K562 (cell line): ENCODE results near the gene VWA1. TPM values are rescaled to one million over a fixed set of nuclear protein-coding genes. Genes with fewer than 3 reads are reported as not detected.

Experiments
- CBX2 ChIP-seq: fragments of 200-600 bp; sonication (generic); IDR thresholded peaks from one replicate; pipeline ENCODE4 v1.6.1; 2012; ENCODE audit warnings: mild to moderate bottlenecking, low read length, inconsistent platforms; ENCODE audit not compliant: insufficient read depth, poor library complexity, severe bottlenecking
- CXXC5 ChIP-seq: fragments of 250-450 bp; sonication (Bioruptor Pico); IDR thresholded peaks from 2 replicates; pipeline ENCODE4 v1.8.0; 2022; ENCODE audit warnings: inconsistent platforms, mild to moderate bottlenecking, moderate library complexity
- ETV5 ChIP-seq: sonication (generic); formaldehyde crosslinking; IDR thresholded peaks from 2 replicates; pipeline ENCODE4 v1.4.0; 2020; ENCODE audit warnings: low read depth, mild to moderate bottlenecking, missing genetic modification reagents
- FOXA1 ChIP-seq: fragments of 450-650 bp; IDR thresholded peaks from 2 replicates; pipeline ENCODE4 v1.6.1; 2016; ENCODE audit warnings: mild to moderate bottlenecking, borderline replicate concordance
- HCFC1 ChIP-seq: IDR thresholded peaks from 2 replicates; pipeline ENCODE4 v1.6.1; 2012; ENCODE audit warnings: low read depth, low read length, improper control_type of control experiment
- HDAC3 ChIP-seq: fragments of 450-650 bp; IDR thresholded peaks from 2 replicates; pipeline ENCODE4 v1.6.1; 2018; ENCODE audit warnings: borderline replicate concordance, mild to moderate bottlenecking, moderate library complexity; ENCODE audit not compliant: partially characterized antibody
- HMGN3 ChIP-seq: IDR thresholded peaks from 2 replicates; pipeline ENCODE4 v1.6.1; 2011; ENCODE audit warnings: borderline replicate concordance, low read depth, mild to moderate bottlenecking, mixed read lengths, low read length; ENCODE audit not compliant: insufficient read length; ENCODE audit errors: extremely low read depth
- MEIS2 ChIP-seq: fragments of 450-650 bp; IDR thresholded peaks from 2 replicates; pipeline ENCODE4 v1.6.1; 2014; ENCODE audit warnings: mild to moderate bottlenecking; ENCODE audit not compliant: partially characterized antibody
- MXI1 ChIP-seq: IDR thresholded peaks from 2 replicates; pipeline ENCODE4 v1.6.1; 2011; ENCODE audit warnings: low read depth, mild to moderate bottlenecking, improper control_type of control experiment, low read length
- NR2C2 ChIP-seq, 2 experiments: fragments of 200-800 bp in 1 of 2; sonication (Bioruptor generic) in 1 of 2; sonication (generic) in 1 of 2; formaldehyde crosslinking in 1 of 2; IDR thresholded peaks; 2 replicates each; pipeline versions ENCODE4 v1.6.1 to v1.8.0; 2016 to 2022; ENCODE audit warnings: mild to moderate bottlenecking in 1 of 2, missing compliant biosample characterization in 1 of 2, missing genetic modification characterization in 1 of 2, missing genetic modification reagents in 1 of 2
- RAD21 ChIP-seq, 2 experiments: fragments of 250-450 bp in 1 of 2; fragments of 450-650 bp in 1 of 2; sonication (Bioruptor Pico) in 1 of 2; formaldehyde crosslinking in 1 of 2; IDR thresholded peaks in 1 of 2; conservative IDR thresholded peaks in 1 of 2; 2 replicates each; pipeline versions ENCODE4 v1.4.0 to v1.8.0; 2020 to 2022; ENCODE audit warnings: mild to moderate bottlenecking in 2 of 2, moderate library complexity in 1 of 2
- THRAP3 ChIP-seq: fragments of 450-650 bp; IDR thresholded peaks from 2 replicates; pipeline ENCODE4 v1.6.1; 2016; ENCODE audit warnings: mild to moderate bottlenecking, inconsistent platforms, borderline replicate concordance
- ZBTB2 ChIP-seq: fragments of 450-650 bp; IDR thresholded peaks from 2 replicates; pipeline ENCODE4 v1.6.1; 2016; ENCODE audit warnings: antibody characterized with exemption
- ZNF280A ChIP-seq: fragments of 450-650 bp; IDR thresholded peaks from 2 replicates; pipeline ENCODE4 v1.6.1; 2018; ENCODE audit warnings: mild to moderate bottlenecking, low read depth; ENCODE audit not compliant: partially characterized antibody
- ZNF3 ChIP-seq: fragments of 250-450 bp; sonication (Bioruptor Pico); IDR thresholded peaks from 2 replicates; pipeline ENCODE4 v1.5.0; 2021; ENCODE audit warnings: mild to moderate bottlenecking, moderate library complexity
- ZNF57 ChIP-seq: fragments of 450-650 bp; formaldehyde crosslinking; IDR thresholded peaks from 2 replicates; pipeline ENCODE4 v1.4.0; 2020; ENCODE audit warnings: mild to moderate bottlenecking, moderate library complexity
- ZNF584 ChIP-seq: fragments of 200-800 bp; sonication (Bioruptor generic); IDR thresholded peaks from 2 replicates; pipeline ENCODE4 v1.6.1; 2016; ENCODE audit warnings: low read depth, mild to moderate bottlenecking, missing genetic modification characterization, missing compliant biosample characterization
- ZNF696 ChIP-seq: fragments of 250-450 bp; sonication (Bioruptor Pico); conservative IDR thresholded peaks from 2 replicates; pipeline ENCODE4 v1.4.0; 2020; ENCODE audit warnings: mild to moderate bottlenecking, moderate library complexity
- polyA plus RNA-seq, 8 experiments: library from polyadenylated mRNA; depleted of rRNA in 4 of 8; stranded (reverse) in 5 of 8; unstranded in 3 of 8; fragments of >200 nt; fragmentation: Nextera tagmentation in 2 of 8; fragmentation: Illumina TruSeq in 1 of 8; extraction: Ambion mirVana in 2 of 8; extraction: Trizol in 1 of 8; gene quantifications; 2 replicates each; pipeline versions ENCODE4 v1.2.1 to v1.2.3, GENCODE V29; 2011 to 2014; ENCODE audit warnings: inconsistent platforms in 1 of 8, missing spikeins in 1 of 8
- total RNA-seq, 7 experiments: library from RNA; depleted of rRNA in 6 of 7; stranded (reverse); fragments of >200 nt in 6 of 7; fragmentation: Illumina TruSeq in 2 of 7; extraction: Trizol in 2 of 7; gene quantifications; 2 replicates each; pipeline versions ENCODE4 v1.2.1 to v1.2.3, GENCODE V29; 2011 to 2021; ENCODE audit warnings: low replicate concordance in 1 of 7
- TF ChIP-seq, protein P1 (sequence below): sonication (generic); formaldehyde crosslinking; IDR thresholded peaks from 2 replicates; pipeline ENCODE4 v1.8.0; 2022; ENCODE audit warnings: mild to moderate bottlenecking, missing genetic modification reagents
- TF ChIP-seq, protein P2 (sequence below): fragments of 250-450 bp; sonication (Bioruptor Pico); IDR thresholded peaks from 2 replicates; pipeline ENCODE4 v1.5.0; 2021

Gene VWA1
- total and polyA plus RNA-seq, 9 of the 15 experiments (the other 6 are each of a cell fraction or from before 2014, with no cell fraction given) = 0.01 to 6.4 (median 0.85) TPM

DNA sequence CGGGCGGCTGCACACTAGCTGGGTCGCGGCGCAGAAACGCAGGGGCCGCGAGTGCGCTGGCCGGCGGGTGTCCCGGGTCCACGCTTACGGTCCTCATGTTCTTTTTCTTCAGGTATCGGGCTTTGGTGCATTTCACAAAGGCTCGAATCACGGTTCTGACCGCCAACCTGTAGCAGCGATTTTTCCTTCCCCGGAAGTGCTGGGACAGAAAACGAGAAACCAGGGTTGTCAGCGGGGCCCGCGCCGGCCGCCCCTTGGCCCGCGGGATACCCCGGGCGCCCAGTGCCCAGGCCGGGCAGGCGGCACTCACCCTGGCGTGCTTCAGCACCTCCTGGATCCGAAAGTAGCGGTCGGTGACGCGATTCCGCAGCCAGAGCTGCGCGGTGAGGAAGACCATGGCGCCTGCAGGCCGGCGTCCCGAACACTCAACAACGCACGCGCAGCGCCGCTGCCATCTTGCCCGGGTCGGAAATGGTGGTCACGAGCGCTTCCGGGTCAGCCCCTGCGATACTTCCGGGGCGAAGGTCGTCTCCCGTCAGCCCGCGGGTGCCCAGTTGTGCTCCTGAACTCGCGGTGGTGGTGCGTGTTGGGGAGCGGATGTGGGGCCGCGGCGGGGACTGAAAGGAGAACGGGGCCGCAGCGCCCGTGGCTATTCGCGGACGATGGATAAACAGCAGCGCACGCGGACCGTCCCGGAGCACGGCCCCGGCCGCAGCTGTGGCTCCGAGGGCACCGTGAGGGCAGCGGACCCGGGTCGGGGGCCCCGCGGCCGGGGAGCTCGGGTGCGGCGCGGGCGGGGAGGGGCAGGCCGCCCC, 28.5 kb upstream of the VWA1 start, which contains the start of gene MRPL20 (continued):
- TF ChIP-seq MXI1 = peak; percentile 89
- TF ChIP-seq THRAP3 = peak; percentile 78; the same call in 1 of the 2 replicates
- TF ChIP-seq ZNF696 (CRISPR knock-in tag) = no peak
- TF ChIP-seq, protein P1, sequence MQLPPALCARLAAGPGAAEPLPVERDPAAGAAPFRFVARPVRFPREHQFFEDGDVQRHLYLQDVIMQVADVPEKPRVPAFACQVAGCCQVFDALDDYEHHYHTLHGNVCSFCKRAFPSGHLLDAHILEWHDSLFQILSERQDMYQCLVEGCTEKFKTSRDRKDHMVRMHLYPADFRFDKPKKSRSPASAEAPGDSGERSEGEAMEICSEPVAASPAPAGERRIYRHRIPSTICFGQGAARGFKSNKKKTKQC (CRISPR knock-in tag) = no peak; the same call in 1 of the 2 replicates
- TF ChIP-seq ZNF57 (CRISPR knock-in tag) = 0 out of 2 replicates have a peak, but pooled peaks have one; percentile 69
- TF ChIP-seq ZBTB2 = peak; percentile 82
- peak; percentile 100 for TF ChIP-seq NR2C2 (CRISPR knock-in tag; IDR thresholded peaks at IDR 0.05)
- peak; percentile 100 for TF ChIP-seq NR2C2 (tag; IDR thresholded peaks at IDR 0.05)
- TF ChIP-seq, protein P2, sequence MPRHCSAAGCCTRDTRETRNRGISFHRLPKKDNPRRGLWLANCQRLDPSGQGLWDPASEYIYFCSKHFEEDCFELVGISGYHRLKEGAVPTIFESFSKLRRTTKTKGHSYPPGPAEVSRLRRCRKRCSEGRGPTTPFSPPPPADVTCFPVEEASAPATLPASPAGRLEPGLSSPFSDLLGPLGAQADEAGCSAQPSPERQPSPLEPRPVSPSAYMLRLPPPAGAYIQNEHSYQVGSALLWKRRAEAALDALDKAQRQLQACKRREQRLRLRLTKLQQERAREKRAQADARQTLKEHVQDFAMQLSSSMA (CRISPR knock-in tag) = peak; percentile 72; the same call in 1 of the 2 replicates
- no peak for TF ChIP-seq ZNF280A
- TF ChIP-seq HMGN3 = no peak
- TF ChIP-seq RAD21 (CRISPR knock-in tag; conservative IDR thresholded peaks at IDR 0.05 in 1 of 2, IDR thresholded peaks at IDR 0.05 in 1 of 2) = peak; percentile 1 to 22; a peak in 1 of 4 replicates
- peak; percentile 93 for TF ChIP-seq HCFC1
- TF ChIP-seq ZNF3 (CRISPR knock-in tag) = no peak
- TF ChIP-seq MEIS2 = peak; percentile 65
- 0 out of 2 replicates have a peak, but pooled peaks have one; percentile 23 for TF ChIP-seq ZNF584 (CRISPR knock-in tag)
- peak; percentile 92 for TF ChIP-seq CXXC5
- no peak for TF ChIP-seq FOXA1
- no peak for TF ChIP-seq HDAC3
- peak; percentile 69 for TF ChIP-seq ETV5
- TF ChIP-seq CBX2 = no peak
